CD4-positive, alpha-beta memory T cell (primary cell): ENCODE results near the gene PKN1. TPM values are rescaled to one million over a fixed set of nuclear protein-coding genes. Genes with fewer than 3 reads are reported as not detected.

Source experiments
- CTCF ChIA-PET: fragments of 350-600 bp; sonication (Branson Sonifier 250); formaldehyde crosslinking; loops from one replicate; lab custom pipeline; 2021; ENCODE audit warnings: inconsistent platforms; ENCODE audit not compliant: partially characterized antibody; lab: Charles Lee
- POLR2A ChIA-PET: fragments of 350-600 bp; sonication (Branson Sonifier 250); formaldehyde crosslinking; loops from one replicate; lab custom pipeline; 2021; ENCODE audit not compliant: partially characterized antibody; lab: Charles Lee
- DNase-seq, 5 donors: peaks; one replicate each; pipeline versions ENCODE4 v3.0.0 to v3.0.0-alpha.2; 2020 to 2022; ENCODE audit warnings: mixed read lengths in 1 of 5
- H3K27ac ChIP-seq: one replicate; pipeline ENCODE4 v1.7.0; 2013; ENCODE audit warnings: low read depth, low read length
- H3K27me3 ChIP-seq: 2 replicates; pipeline ENCODE4 v1.7.0; 2013; ENCODE audit warnings: mild to moderate bottlenecking, low read length, moderate library complexity; ENCODE audit not compliant: insufficient read depth
- H3K36me3 ChIP-seq: 2 replicates; pipeline ENCODE4 v1.7.0; 2013; ENCODE audit warnings: mild to moderate bottlenecking, low read length, moderate library complexity; ENCODE audit not compliant: insufficient read depth
- H3K4me1 ChIP-seq: 2 replicates; pipeline ENCODE4 v1.7.0; 2013; ENCODE audit warnings: mild to moderate bottlenecking, low read length, moderate library complexity; ENCODE audit not compliant: insufficient read depth
- H3K4me3 ChIP-seq, 2 donors: one replicate each; pipeline ENCODE4 v1.7.0; 2013; ENCODE audit warnings: low read length in 2 of 2, mild to moderate bottlenecking in 1 of 2
- H3K9me3 ChIP-seq, 2 donors: one replicate each; pipeline ENCODE4 v1.7.0; 2013; ENCODE audit warnings: low read length in 2 of 2, control low read depth in 1 of 2; ENCODE audit not compliant: control insufficient read depth in 1 of 2
- H3K27ac Mint-ChIP-seq, 7 donors: one replicate each; pipeline ENCODE4 v1.8.0; 2020 to 2021; ENCODE audit warnings: mixed read lengths in 7 of 7, mild to moderate bottlenecking in 6 of 7, inconsistent platforms in 3 of 7, moderate library complexity in 3 of 7
- H3K27me3 Mint-ChIP-seq, 2 donors: one replicate each; pipeline ENCODE4 v1.8.0; 2020 to 2021; ENCODE audit warnings: mixed read lengths in 2 of 2
- H3K36me3 Mint-ChIP-seq, 2 donors: one replicate each; pipeline ENCODE4 v1.8.0; 2020 to 2021; ENCODE audit warnings: mixed read lengths in 2 of 2, inconsistent platforms in 1 of 2, mild to moderate bottlenecking in 1 of 2
- H3K4me1 Mint-ChIP-seq, 4 donors: one replicate each; pipeline ENCODE4 v1.8.0; 2020 to 2021; ENCODE audit warnings: mixed read lengths in 4 of 4, mild to moderate bottlenecking in 1 of 4
- H3K4me3 Mint-ChIP-seq, 8 donors: one replicate each; pipeline ENCODE4 v1.8.0; 2020 to 2021; ENCODE audit warnings: mixed read lengths in 8 of 8, mild to moderate bottlenecking in 7 of 8, moderate library complexity in 6 of 8, inconsistent platforms in 3 of 8
- H3K9me3 Mint-ChIP-seq, 8 donors: one replicate each; pipeline ENCODE4 v1.8.0; 2020 to 2021; ENCODE audit warnings: mixed read lengths in 8 of 8, mild to moderate bottlenecking in 5 of 8, inconsistent platforms in 3 of 8, moderate library complexity in 1 of 8
- intact Hi-C: fragments of 100-400 bp; cut with micrococcal nuclease; formaldehyde crosslinking; loops from one replicate; pipeline ENCODE4 v1.15.1; 2023
- polyA plus RNA-seq, 2 donors: library from polyadenylated mRNA; unstranded; fragments of 300-500 nt; fragmentation: Illumina TruSeq; gene quantifications; one replicate each; pipeline ENCODE4 v1.2.3, GENCODE V29; 2021
- total RNA-seq, 2 experiments: library from RNA; stranded (reverse); gene quantifications; one replicate each; pipeline ENCODE4 v1.2.3, GENCODE V29; 2021

Gene PKN1
- total and polyA plus RNA-seq, 4 experiments from 2014 or later, result 41.5 to 205 (median 138) TPM

DNA sequence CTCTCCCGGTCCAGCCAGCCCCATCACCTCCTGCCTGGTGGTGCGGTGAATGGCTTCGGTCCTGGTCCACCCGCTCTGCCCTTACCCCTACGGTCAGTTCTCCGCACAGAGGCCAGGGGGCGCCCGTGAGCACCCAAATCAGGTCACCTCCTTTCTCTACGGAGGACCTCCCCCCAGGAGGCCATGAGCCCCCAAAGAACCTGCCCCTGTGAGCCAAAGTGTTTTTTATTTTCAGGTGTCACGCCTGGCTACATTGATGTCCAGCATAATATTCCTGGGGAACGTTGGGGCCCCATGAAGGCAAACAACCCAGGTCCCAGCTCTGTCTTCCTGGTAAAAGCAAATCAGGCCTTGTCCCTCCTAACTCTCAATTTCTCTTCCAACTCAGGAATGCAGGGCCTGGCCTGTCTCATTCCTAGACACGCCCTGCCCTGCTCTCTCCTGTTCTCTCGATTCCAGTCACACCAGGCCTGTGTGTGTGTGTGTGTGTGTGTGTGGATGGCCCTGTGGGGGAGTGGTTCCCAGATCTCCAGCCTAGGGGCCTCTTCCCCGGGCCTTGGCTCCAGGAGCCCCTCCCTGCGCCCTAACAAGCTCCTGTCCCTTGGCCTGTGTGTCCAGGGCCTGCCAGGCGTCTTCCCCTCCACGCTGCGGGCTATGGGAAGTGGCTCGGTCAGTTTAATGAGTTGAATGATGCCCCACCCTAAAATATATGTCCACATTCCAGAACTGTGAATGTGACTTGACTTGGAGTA, 72.6 kb downstream of the PKN1 start:
- Histone ChIP-seq H3K36me3 (no peaks in the 10 kb centered on the region), H3K9me3 (no peaks in the 10 kb centered on the region), H3K4me3 (no peak overlapping the region), H3K27me3 (no peaks in the 10 kb centered on the region), H3K27ac (peak overlapping the region; percentile 49), H3K4me1 (peaks cover 45% of the 10 kb centered on the region)
- ChIA-PET POLR2A (interaction anchor here (1.0 to 26.0 kb wide), 13 partner anchors 9 to 1823 kb away, joined by 3 to 1220 read pairs (median 5); partner anchors contain the start of genes ADGRE5, DNAJB1, GIPC1 and TECR), CTCF (interaction anchor here (0.9 to 5.7 kb wide), 17 partner anchors 10 to 369 kb away, joined by 3 to 142 read pairs (median 6); partner anchors contain the start of genes ASF1B, DNAJB1 and GIPC1)
- peak overlapping the region; percentile 90 to 99 (median 97) for H3K27ac Mint-ChIP-seq
- intact Hi-C loops, result loop anchor here (1.0 kb wide), 3 partner anchors 9 to 51 kb away; partner anchors contain the start of gene GIPC1
- H3K4me1 Mint-ChIP-seq, result peaks cover 34 to 73% (median 46%) of the 10 kb centered on the region in 4 donors
- H3K27me3 Mint-ChIP-seq, result no peaks in the 10 kb centered on the region
- H3K36me3 Mint-ChIP-seq, result no peaks in the 10 kb centered on the region
- H3K4me3 Mint-ChIP-seq, result peak overlapping the region in 7 of 8 donors; percentile 33 to 76 (median 68)
- peak; percentile 61 to 73 (median 69) for DNase-seq
- H3K9me3 Mint-ChIP-seq, result peaks cover 0 to 7% (median 0%) of the 10 kb centered on the region in 8 donors

- Histone ChIP-seq H3K27ac (no peak overlapping the region), H3K4me3 (no peak overlapping the region), H3K9me3 (no peaks in the 10 kb centered on the region), H3K27me3 (no peaks in the 10 kb centered on the region), H3K4me1 (peaks cover 48% of the 10 kb centered on the region), H3K36me3 (peaks cover 1% of the 10 kb centered on the region)
- Mint-ChIP-seq H3K9me3 (peaks cover 0 to 9% (median 0%) of the 10 kb centered on the region in 8 donors), H3K27ac (peak overlapping the region; percentile 90 to 99 (median 97)), H3K4me1 (peaks cover 36 to 80% (median 55%) of the 10 kb centered on the region in 4 donors), H3K27me3 (no peaks in the 10 kb centered on the region), H3K4me3 (peak overlapping the region; percentile 13 to 83 (median 78)), H3K36me3 (no peaks in the 10 kb centered on the region)
- POLR2A ChIA-PET, result interaction anchor here (0.6 to 26.0 kb wide), 18 partner anchors 11 to 1864 kb away, joined by 3 to 1220 read pairs (median 4); partner anchors contain the start of genes ADGRE5, ASF1B, DNAJB1 and GIPC1
- intact Hi-C loops, result loop anchor here (1.0 kb wide), 3 partner anchors 10 to 22 kb away; partner anchors contain the start of genes DNAJB1 and TECR
- DNase-seq, result peak in 1 of 5 donors; percentile 34
- CTCF ChIA-PET, result interaction anchor here (1.2 to 5.7 kb wide), 9 partner anchors 9 to 75 kb away, joined by 4 to 142 read pairs (median 6); partner anchors contain the start of genes DNAJB1 and GIPC1
Measured at GRCh38 chr19:14507704-14508542, 74.8 kb downstream of the PKN1 start.

- intact Hi-C loops, result no loop called here
- Mint-ChIP-seq H3K36me3 (peaks cover 13 to 24% of the 10 kb centered on the region in 2 donors), H3K27me3 (no peaks in the 10 kb centered on the region), H3K4me3 (peak overlapping the region in 2 of 8 donors; percentile 33 to 36), H3K9me3 (peaks cover 0 to 10% (median 0%) of the 10 kb centered on the region in 8 donors), H3K4me1 (peaks cover 38 to 73% (median 55%) of the 10 kb centered on the region in 4 donors), H3K27ac (peak overlapping the region in 5 of 7 donors; percentile 61 to 86 (median 77))
- Histone ChIP-seq H3K9me3 (no peaks in the 10 kb centered on the region), H3K27me3 (no peaks in the 10 kb centered on the region), H3K27ac (no peak overlapping the region), H3K4me1 (peaks cover 53% of the 10 kb centered on the region), H3K4me3 (no peak overlapping the region), H3K36me3 (peaks cover 26% of the 10 kb centered on the region)
- POLR2A ChIA-PET, result interaction anchor here (0.7 to 26.0 kb wide), 4 partner anchors 14 to 45 kb away, joined by 3 to 1220 read pairs (median 4); partner anchors contain the start of genes DNAJB1 and TECR
- CTCF ChIA-PET, result interaction anchor here (1.2 to 1.9 kb wide), 3 partner anchors 26 to 61 kb away, joined by 4 to 6 read pairs (median 5); partner anchors contain the start of gene NDUFB7
- peak in 1 of 5 donors; percentile 42 for DNase-seq
Measured at GRCh38 chr19:14510311-14511228, 77.5 kb downstream of the PKN1 start.

GRCh38 chr19:14511229-14511593, 78.1 kb downstream of the PKN1 start:
- Mint-ChIP-seq H3K9me3 (peaks cover 0 to 9% (median 0%) of the 10 kb centered on the region in 8 donors), H3K36me3 (peaks cover 19 to 30% of the 10 kb centered on the region in 2 donors), H3K4me3 (peak overlapping the region in 2 of 8 donors; percentile 17 to 36), H3K27me3 (no peaks in the 10 kb centered on the region), H3K4me1 (peaks cover 38 to 73% (median 55%) of the 10 kb centered on the region in 4 donors), H3K27ac (peak overlapping the region; percentile 10 to 86 (median 74))
- intact Hi-C loops, result no loop called here
- Histone ChIP-seq H3K27me3 (no peaks in the 10 kb centered on the region), H3K4me1 (peaks cover 53% of the 10 kb centered on the region), H3K4me3 (no peak overlapping the region), H3K36me3 (peaks cover 32% of the 10 kb centered on the region), H3K9me3 (no peaks in the 10 kb centered on the region), H3K27ac (no peak overlapping the region)
- ChIA-PET POLR2A (interaction anchor here (0.7 to 26.0 kb wide), 2 partner anchors 14 to 397 kb away, joined by 3 to 1220 read pairs; partner anchors contain the start of genes DNAJB1 and TECR), CTCF (interaction anchor here (2.4 kb wide), 1 partner anchor 16 kb away, joined by 6 read pairs; no protein-coding TSS in a partner anchor)
- no peak for DNase-seq

DNA sequence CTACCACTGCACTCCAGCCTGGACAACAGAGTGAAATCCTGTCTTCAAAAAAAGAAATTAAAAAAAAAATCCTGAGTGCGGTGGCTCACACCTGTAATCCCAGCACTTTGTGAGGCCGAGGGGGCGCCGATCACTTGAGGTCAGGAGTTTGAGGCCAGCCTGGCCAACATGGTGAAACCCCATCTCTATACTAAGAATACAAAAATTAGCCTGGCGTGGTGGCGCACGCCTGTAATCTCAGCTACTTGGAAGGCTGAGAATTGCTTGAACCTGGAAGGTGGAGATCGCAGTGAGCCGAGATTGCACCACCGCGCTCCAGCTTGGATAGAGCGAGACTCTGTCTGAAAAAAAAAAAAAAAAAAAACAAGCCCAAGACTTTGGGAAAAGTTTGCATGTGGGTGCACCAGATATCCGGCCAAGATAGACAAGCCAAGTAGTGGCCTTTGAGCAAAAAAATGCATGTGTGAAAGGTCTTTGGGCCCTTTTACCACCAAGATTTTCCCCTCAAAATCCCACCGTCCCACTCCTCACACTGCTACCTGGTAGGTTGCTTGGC, 79.4 kb downstream of the PKN1 start:
- Histone ChIP-seq H3K27ac (no peak overlapping the region), H3K36me3 (peaks cover 36% of the 10 kb centered on the region), H3K9me3 (no peaks in the 10 kb centered on the region), H3K4me1 (peaks cover 44% of the 10 kb centered on the region), H3K4me3 (no peak overlapping the region), H3K27me3 (no peaks in the 10 kb centered on the region)
- intact Hi-C loops, result no loop called here
- H3K36me3 Mint-ChIP-seq, result peaks cover 30 to 42% of the 10 kb centered on the region in 2 donors
- H3K27ac Mint-ChIP-seq, result peak overlapping the region in 5 of 7 donors; percentile 39 to 84 (median 76)
- H3K9me3 Mint-ChIP-seq, result peaks cover 0 to 5% (median 0%) of the 10 kb centered on the region in 8 donors
- peak in 2 of 5 donors; percentile 28 to 33 for DNase-seq
- peak overlapping the region in 1 of 8 donors; percentile 39 for H3K4me3 Mint-ChIP-seq
- ChIA-PET CTCF (interaction anchor here (1.0 to 2.4 kb wide), 2 partner anchors 9 to 17 kb away, joined by 3 to 6 read pairs; no protein-coding TSS in a partner anchor), POLR2A (interaction anchor here (1.1 to 28.2 kb wide), 3 partner anchors 5 to 48 kb away, joined by 3 to 1220 read pairs (median 1220); partner anchors contain the start of genes DNAJB1, GIPC1 and TECR)
- H3K27me3 Mint-ChIP-seq, result no peaks in the 10 kb centered on the region
- H3K4me1 Mint-ChIP-seq, result peaks cover 37 to 68% (median 53%) of the 10 kb centered on the region in 4 donors
